Esophagus squamous epithelium (tissue), 5 donors: Measurements from ENCODE around the gene MAN1B1. TPM values are rescaled to one million over a fixed set of nuclear protein-coding genes. Genes with fewer than 3 reads are reported as not detected.
A peak's percentile ranks its signal among the peaks of the same experiment; 100 is the strongest.

Experiments used
- DNase-seq: peaks from one replicate; lab custom pipeline; 2025; lab: John Stamatoyannopoulos, UW
- H3K27ac ChIP-seq, 4 donors: fragments of 200-600 bp; sonication (generic); one replicate each; pipeline ENCODE4 v1.5.1; 2016 to 2019; ENCODE audit warnings: mild to moderate bottlenecking in 1 of 4
- H3K27me3 ChIP-seq, 4 donors: fragments of 200-600 bp; sonication (generic); 1 replicate in 3 of 4; 2 replicates in 1 of 4; pipeline versions ENCODE4 v1.5.1 to v1.6.0; 2017 to 2021; ENCODE audit warnings: antibody characterized with exemption in 1 of 4
- H3K36me3 ChIP-seq, 3 donors: fragments of 200-600 bp; sonication (generic); one replicate each; pipeline ENCODE4 v1.5.1; 2016 to 2019
- H3K4me1 ChIP-seq, 3 donors: fragments of 200-600 bp; sonication (generic); one replicate each; pipeline ENCODE4 v1.5.1; 2017 to 2019
- H3K4me3 ChIP-seq, 4 donors: fragments of 200-600 bp; sonication (generic); 1 replicate in 3 of 4; 2 replicates in 1 of 4; pipeline ENCODE4 v1.5.1; 2016 to 2019; ENCODE audit warnings: mild to moderate bottlenecking in 2 of 4, moderate library complexity in 1 of 4
- H3K9me3 ChIP-seq, 3 donors: fragments of 200-600 bp; sonication (generic); one replicate each; pipeline ENCODE4 v1.5.1; 2016 to 2019
- POLR2A ChIP-seq, 4 donors: fragments of 450-650 bp; IDR thresholded peaks; one replicate each; pipeline ENCODE4 v1.6.1; 2017; ENCODE audit warnings: antibody characterized with exemption in 4 of 4, mild to moderate bottlenecking in 4 of 4, moderate library complexity in 3 of 4
- WGBS, 2 donors: methylation state at CpG; one replicate each; pipeline ENCODE4 v1.1.5; 2018; 5-methylcytosine and 5-hydroxymethylcytosine counted together
- intact Hi-C: fragments of 100-400 bp; cut with DNase I; formaldehyde crosslinking; loops from one replicate; pipeline ENCODE4 v1.15.0; 2022
- total RNA-seq, 4 donors: library from RNA; depleted of rRNA; stranded (reverse); fragments of >200 nt; gene quantifications; one replicate each; pipeline ENCODE4 v1.1.0, GENCODE V29; 2016
- TF ChIP-seq, protein P1 (sequence below), 6 experiments: fragments of 450-650 bp in 4 of 6; fragments of 200-600 bp in 2 of 6; sonication (generic) in 2 of 6; IDR thresholded peaks; one replicate each; pipeline ENCODE4 v1.5.1; 2016 to 2019; ENCODE audit warnings: antibody characterized with exemption in 6 of 6, mild to moderate bottlenecking in 4 of 6, moderate library complexity in 4 of 6
- donor health status: DM: yes; HTN: yes; CAD: no.

The MAN1B1 gene
- total RNA-seq, 4 donors from 2014 or later, result 25.6 to 50.9 (median 39.4) TPM

- peak overlapping the region; percentile 44 to 76 (median 52) for H3K27ac ChIP-seq
- no peak for DNase-seq
- intact Hi-C loops, result no loop called here
- peaks cover 9 to 43% (median 9%) of the 10 kb centered on the region in 3 donors for H3K36me3 ChIP-seq
- peaks cover 0 to 17% (median 0%) of the 10 kb centered on the region in 4 donors for H3K27me3 ChIP-seq
- H3K9me3 ChIP-seq, result no peaks in the 10 kb centered on the region
- WGBS, 2 donors, result no CpG with 5 or more reads among the region's 45 CpGs
- H3K4me1 ChIP-seq, result peaks cover 14 to 20% (median 15%) of the 10 kb centered on the region in 3 donors
- H3K4me3 ChIP-seq, result peak overlapping the region; percentile 57 to 94 (median 73)
- TF ChIP-seq, protein P1, sequence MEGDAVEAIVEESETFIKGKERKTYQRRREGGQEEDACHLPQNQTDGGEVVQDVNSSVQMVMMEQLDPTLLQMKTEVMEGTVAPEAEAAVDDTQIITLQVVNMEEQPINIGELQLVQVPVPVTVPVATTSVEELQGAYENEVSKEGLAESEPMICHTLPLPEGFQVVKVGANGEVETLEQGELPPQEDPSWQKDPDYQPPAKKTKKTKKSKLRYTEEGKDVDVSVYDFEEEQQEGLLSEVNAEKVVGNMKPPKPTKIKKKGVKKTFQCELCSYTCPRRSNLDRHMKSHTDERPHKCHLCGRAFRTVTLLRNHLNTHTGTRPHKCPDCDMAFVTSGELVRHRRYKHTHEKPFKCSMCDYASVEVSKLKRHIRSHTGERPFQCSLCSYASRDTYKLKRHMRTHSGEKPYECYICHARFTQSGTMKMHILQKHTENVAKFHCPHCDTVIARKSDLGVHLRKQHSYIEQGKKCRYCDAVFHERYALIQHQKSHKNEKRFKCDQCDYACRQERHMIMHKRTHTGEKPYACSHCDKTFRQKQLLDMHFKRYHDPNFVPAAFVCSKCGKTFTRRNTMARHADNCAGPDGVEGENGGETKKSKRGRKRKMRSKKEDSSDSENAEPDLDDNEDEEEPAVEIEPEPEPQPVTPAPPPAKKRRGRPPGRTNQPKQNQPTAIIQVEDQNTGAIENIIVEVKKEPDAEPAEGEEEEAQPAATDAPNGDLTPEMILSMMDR (IDR thresholded peaks at IDR 0.05), result no peak
These were observed 27.4 kb downstream of the MAN1B1 start for GRCh38 chr9:137114220-137114612.

DNA sequence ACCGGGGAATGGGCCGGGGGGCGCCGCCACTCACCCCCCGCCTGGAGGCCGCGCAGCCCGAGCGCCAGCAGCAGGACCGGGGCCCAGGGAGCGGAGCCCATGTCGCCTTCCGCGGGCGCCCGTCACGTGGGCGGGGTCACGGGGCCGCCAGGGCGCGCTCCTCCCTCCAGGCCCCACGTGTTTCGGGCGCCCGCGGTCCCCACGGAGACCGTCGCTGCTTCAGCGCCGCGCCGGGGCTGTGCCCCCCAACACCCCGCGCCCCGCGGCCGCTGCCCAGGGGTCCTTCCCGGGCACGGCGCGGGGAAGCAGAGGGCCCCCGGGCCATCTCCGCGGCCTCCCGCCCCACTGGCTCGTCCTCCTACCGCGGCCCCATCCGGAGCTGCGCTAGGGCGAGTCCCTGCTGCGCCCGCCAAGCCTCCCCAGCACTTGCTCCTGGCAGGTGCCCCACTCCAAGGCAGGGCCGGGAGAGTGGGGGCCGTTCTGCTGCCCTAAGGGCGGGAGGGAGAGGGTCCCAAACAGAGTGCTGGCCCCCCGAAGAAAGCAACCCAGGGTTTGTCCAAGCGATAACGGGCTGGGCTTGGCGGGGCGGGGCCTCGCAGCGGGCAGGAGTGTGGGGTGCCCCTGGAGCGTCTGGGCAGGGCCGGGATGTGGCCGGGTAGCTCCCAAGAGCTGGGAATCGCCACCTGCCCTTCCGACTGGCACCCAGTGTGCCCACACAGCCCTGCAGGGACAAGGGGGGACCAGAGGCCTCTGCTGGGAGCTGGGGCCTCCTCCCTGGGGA, 28.0 kb downstream of the MAN1B1 start, which contains the start of gene DPP7:
DPP7 (minus strand) TSS at position 121 of the 781 bp plus-strand sequence; CDS start at position 101, 20 bp downstream.
- Histone ChIP-seq H3K27me3 (peaks cover 0 to 17% (median 0%) of the 10 kb centered on the region in 4 donors), H3K9me3 (no peaks in the 10 kb centered on the region), H3K27ac (peak within 1 kb of the TSS; percentile 44 to 76 (median 52)), H3K4me3 (peak within 1 kb of the TSS; percentile 57 to 94 (median 73)), H3K36me3 (peaks cover 4 to 37% (median 8%) of the 10 kb centered on the region in 3 donors), H3K4me1 (peaks cover 14 to 20% (median 15%) of the 10 kb centered on the region in 3 donors)
- DNase-seq, result no peak
- TF ChIP-seq, protein P1 (IDR thresholded peaks at IDR 0.05), result peak in 2 of 6 experiments; percentile 10 to 23
- TF ChIP-seq POLR2A (IDR thresholded peaks at IDR 0.05), result peak in 2 of 4 donors; percentile 40 to 41
- 0% methylated on average over 1 of the region's 70 CpGs for WGBS, 2 donors
- intact Hi-C loops, result loop anchor here (5.0 kb wide), 1 partner anchor 112 kb away; the partner anchor contains the start of genes CYSRT1 and RNF224

DNA sequence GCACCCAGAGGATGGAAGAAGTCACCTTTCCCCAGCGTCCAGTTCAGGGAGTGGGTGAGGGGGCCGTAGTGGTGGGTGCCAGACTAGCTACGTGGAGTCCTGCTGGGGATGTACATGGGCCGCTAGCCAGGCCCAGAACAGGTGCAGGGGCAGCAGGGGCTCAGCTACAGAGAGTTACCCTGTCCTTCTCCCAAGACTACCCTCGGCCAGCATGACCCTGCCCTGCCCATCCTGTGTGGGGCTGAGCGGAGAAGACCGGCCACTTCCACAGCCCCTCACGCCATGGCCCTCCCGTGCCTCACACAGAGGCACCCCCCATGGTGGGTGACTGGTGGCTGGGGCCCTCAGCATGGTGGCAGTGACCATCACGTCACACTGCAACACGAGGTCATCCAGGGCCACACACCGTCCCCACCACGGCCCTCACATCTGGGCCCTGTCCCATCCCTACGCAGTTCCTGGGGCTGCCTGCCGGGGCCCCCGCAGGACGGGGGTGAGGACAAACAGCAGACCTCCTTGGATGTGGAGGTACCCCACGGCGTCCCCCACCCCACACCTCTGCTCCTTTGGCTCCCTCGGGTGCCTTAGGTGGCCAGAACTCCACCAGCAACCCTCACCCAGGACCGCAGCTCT, 28.7 kb downstream of the MAN1B1 start:
- Histone ChIP-seq H3K27me3 (peaks cover 0 to 17% (median 0%) of the 10 kb centered on the region in 4 donors), H3K4me1 (peaks cover 14 to 20% (median 15%) of the 10 kb centered on the region in 3 donors), H3K36me3 (peaks cover 4 to 30% (median 4%) of the 10 kb centered on the region in 3 donors), H3K9me3 (no peaks in the 10 kb centered on the region), H3K4me3 (peak overlapping the region in 3 of 4 donors; percentile 57 to 94 (median 88)), H3K27ac (no peak overlapping the region)
- TF ChIP-seq, protein P1 (IDR thresholded peaks at IDR 0.05), result no peak
- no peak for TF ChIP-seq POLR2A (IDR thresholded peaks at IDR 0.05)
- intact Hi-C loops, result loop anchor here (5.0 kb wide), 1 partner anchor 112 kb away; the partner anchor contains the start of genes CYSRT1 and RNF224
- no peak for DNase-seq
- 70 to 73% methylated on average over 2 to 9 of the region's 21 CpGs for WGBS, 2 donors

DNA sequence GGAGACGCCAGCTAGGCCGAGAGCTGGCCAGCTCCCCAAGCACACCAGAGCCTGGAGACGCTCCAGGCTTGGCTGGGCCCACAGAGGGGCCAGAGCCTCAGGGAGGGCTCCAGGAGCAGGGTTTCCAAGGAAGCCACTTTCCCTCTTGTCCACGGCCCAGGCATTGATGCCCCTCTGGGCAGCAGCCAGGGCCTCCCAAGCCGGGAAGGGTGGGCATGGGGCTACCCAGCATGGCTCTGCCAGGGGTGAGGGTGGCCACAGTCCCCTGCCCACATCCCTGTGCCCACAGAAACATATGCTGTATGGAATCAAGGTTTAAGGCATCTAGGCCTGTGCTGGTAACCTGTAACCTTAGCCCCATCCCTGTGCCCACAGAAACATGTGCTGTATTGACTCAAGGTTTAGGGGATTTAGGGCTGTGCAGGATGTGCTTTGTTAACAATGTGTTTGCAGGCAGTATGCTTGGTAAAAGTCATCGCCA, 29.3 kb downstream of the MAN1B1 start:
- Histone ChIP-seq H3K36me3 (peaks cover 4 to 24% (median 4%) of the 10 kb centered on the region in 3 donors), H3K27ac (no peak overlapping the region), H3K4me3 (no peak overlapping the region), H3K4me1 (peaks cover 14 to 20% (median 15%) of the 10 kb centered on the region in 3 donors), H3K9me3 (no peaks in the 10 kb centered on the region), H3K27me3 (peaks cover 0 to 17% (median 0%) of the 10 kb centered on the region in 4 donors)
- WGBS, 2 donors, result 40% methylated on average over 1 of the region's 6 CpGs; no CpG with 5 or more reads in 1 of the 2 donors
- no peak for DNase-seq
- intact Hi-C loops, result loop anchor here (5.0 kb wide), 1 partner anchor 111 kb away; the partner anchor contains the start of genes CYSRT1 and RNF224
- TF ChIP-seq, protein P1 (IDR thresholded peaks at IDR 0.05), result no peak
- no peak for TF ChIP-seq POLR2A (IDR thresholded peaks at IDR 0.05)
